ENCODE results near the gene DDX56. TPM values are rescaled to one million over a fixed set of nuclear protein-coding genes. Genes with fewer than 3 reads are reported as not detected.
A peak's percentile ranks its signal among the peaks of the same experiment; 100 is the strongest.

Gene DDX56
- total RNA-seq, 1 experiment from 2014 or later, result 120 TPM

DNA sequence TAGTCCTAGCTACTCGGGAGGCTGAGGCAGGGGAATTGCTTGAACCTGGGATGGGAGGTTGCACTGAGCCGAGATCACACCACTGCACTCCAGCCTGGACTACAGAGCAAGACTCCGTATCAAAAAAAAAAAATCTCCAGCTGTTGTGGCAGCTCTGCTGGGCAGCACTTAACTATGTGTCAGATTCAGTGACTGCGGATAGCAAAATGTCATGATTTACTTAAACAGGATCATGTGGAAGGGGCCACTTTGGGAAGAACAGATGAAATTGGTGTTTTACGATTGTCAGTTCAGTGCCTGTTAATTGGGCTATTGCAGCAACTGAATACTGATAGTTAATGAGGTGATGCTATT is 48.0 kb upstream of the DDX56 start:
- no CpG with 5 or more reads among the region's 5 CpGs for WGBS (ENCODE audit: extremely low coverage, insufficient read length, low lambda C conversion rate)
- no peak overlapping the region for H3K56ac ChIP-seq (ENCODE audit: insufficient read length, low read depth, low read length)
- peaks cover 19% of the 10 kb centered on the region; the same call in 1 of the 2 replicates for H3K79me2 ChIP-seq (ENCODE audit: insufficient read depth, low read length)
- Mint-ChIP-seq H3K9me3 (no peaks in the 10 kb centered on the region), H3K36me3 (ENCODE audit: insufficient read depth in 1 of 3, low read depth in 3 of 3) (peaks cover 2 to 22% (median 15%) of the 10 kb centered on the region in 3 experiments; a peak in 6 of 7 replicates), H3K4me1 (peaks cover 0 to 13% of the 10 kb centered on the region in 2 experiments; a peak in 3 of 4 replicates), H3K4me3 (no peak overlapping the region), H3K27me3 (ENCODE audit: low read depth) (no peaks in the 10 kb centered on the region; the same call in 1 of the 2 replicates), H3K27ac (peak overlapping the region in 1 of 3 experiments; percentile 83; a peak in 2 of 7 replicates)
- no peak overlapping the region for H3K27ac ChIP-seq (ENCODE audit: insufficient read length, low read depth, low read length)
- H3K4ac ChIP-seq (ENCODE audit: low read depth, low read length), result no peak overlapping the region
- no peak overlapping the region for H2AK5ac ChIP-seq (ENCODE audit: insufficient read length, low read length)
- H2AFZ ChIP-seq (ENCODE audit: low read length), result no peak overlapping the region
- no peak overlapping the region for H2BK120ac ChIP-seq (ENCODE audit: low read depth, low read length, poor library complexity, severe bottlenecking)
- H2BK5ac ChIP-seq (ENCODE audit: insufficient read length, low read length), result no peak overlapping the region
- H3T11ph ChIP-seq (ENCODE audit: low read length), result no peak overlapping the region
- no peak overlapping the region for H2BK20ac ChIP-seq (ENCODE audit: low read depth, low read length, poor library complexity, severe bottlenecking)
- TF ChIP-seq CTCF (conservative IDR thresholded peaks at IDR 0.05), result no peak
- H4K91ac ChIP-seq (ENCODE audit: insufficient read length, low read depth, low read length), result no peak overlapping the region
- H3K9me3 ChIP-seq (ENCODE audit: control insufficient read depth, low read depth, low read length), result no peaks in the 10 kb centered on the region
- no peak overlapping the region for H3K14ac ChIP-seq (ENCODE audit: insufficient read depth, low read length)
- no peaks in the 10 kb centered on the region for H3K4me1 ChIP-seq (ENCODE audit: insufficient read depth, low read length)
- H3K23me2 ChIP-seq (ENCODE audit: insufficient read length, low read depth, low read length, poor library complexity, severe bottlenecking), result no peaks in the 10 kb centered on the region
- H2BK15ac ChIP-seq (ENCODE audit: low read depth, low read length), result no peak overlapping the region
- H4K20me1 ChIP-seq (ENCODE audit: control insufficient read depth, insufficient read depth, insufficient read length), result no peaks in the 10 kb centered on the region
- H2BK12ac ChIP-seq (ENCODE audit: insufficient read length, low read depth, low read length), result no peak overlapping the region
- no peak overlapping the region for H3K9ac ChIP-seq (ENCODE audit: extremely low read depth, insufficient read length, low read length)
- no peak for DNase-seq
- H3K18ac ChIP-seq (ENCODE audit: insufficient read length, low read depth, low read length), result no peak overlapping the region
- H3K4me2 ChIP-seq (ENCODE audit: insufficient read depth, insufficient read length, low read length), result no peak overlapping the region
- no peaks in the 10 kb centered on the region for H3K27me3 ChIP-seq (ENCODE audit: insufficient read depth, low read length)
- no peak overlapping the region for H3K23ac ChIP-seq (ENCODE audit: insufficient read length, low read depth, low read length)
- H3K79me1 ChIP-seq (ENCODE audit: insufficient read depth, low read depth, low read length, poor library complexity, severe bottlenecking), result no peaks in the 10 kb centered on the region
- no peak overlapping the region for H4K5ac ChIP-seq (ENCODE audit: insufficient read length, low read depth, low read length)
- H4K8ac ChIP-seq (replicated peaks; ENCODE audit: insufficient read length, low read depth, low read length), result no peak overlapping the region
